IPS DF 6.9 (cell line): ENCODE data around the gene HTR7.
"Not testable (repeated sequence)": the region's sequence is repeated elsewhere in the genome, so short reads cannot be mapped to it uniquely, and the experiment has no call there.

Experiments used
- DNase-seq: peaks from one replicate; pipeline ENCODE4 v3.0.0-alpha.2; 2013; ENCODE audit warnings: low read depth, low spot score
- H3K27ac ChIP-seq: one replicate; pipeline ENCODE4 v1.5.1; 2013; ENCODE audit warnings: low read length, control low read depth
- H3K27me3 ChIP-seq: 2 replicates; pipeline ENCODE4 v1.6.1; 2013; ENCODE audit warnings: mild to moderate bottlenecking, low read length; ENCODE audit not compliant: control insufficient read depth, insufficient read depth
- H3K36me3 ChIP-seq: 2 replicates; pipeline ENCODE4 v1.6.1; 2013; ENCODE audit warnings: low read length; ENCODE audit not compliant: control insufficient read depth, insufficient read depth
- H3K4me1 ChIP-seq: 2 replicates; pipeline ENCODE4 v1.6.1; 2013; ENCODE audit warnings: low read length; ENCODE audit not compliant: control insufficient read depth, insufficient read depth
- H3K4me3 ChIP-seq: 2 replicates; pipeline ENCODE4 v1.5.1; 2013; ENCODE audit warnings: mild to moderate bottlenecking, low read length
- H3K9me3 ChIP-seq: 2 replicates; pipeline ENCODE4 v1.6.1; 2013; ENCODE audit warnings: low read length, inconsistent platforms; ENCODE audit not compliant: control insufficient read depth, insufficient read depth
- WGBS: extraction: QIAGEN DNeasy Blood & Tissue Kit; methylation state at CpG from one replicate; pipeline ENCODE4 v1.1.7; 2013; ENCODE audit warnings: mixed read lengths, missing lambda C conversion rate; ENCODE audit not compliant: insufficient read length, insufficient coverage; 5-methylcytosine and 5-hydroxymethylcytosine counted together

The HTR7 gene

GRCh38 chr10:90807106-90807505 lies 50.7 kb downstream of the HTR7 start:
- not testable (repeated sequence) for H3K9me3 ChIP-seq, H3K27me3 ChIP-seq, DNase-seq, H3K27ac ChIP-seq, H3K4me3 ChIP-seq, H3K4me1 ChIP-seq, H3K36me3 ChIP-seq
- WGBS = no CpG with 5 or more reads among the region's 4 CpGs

GRCh38 chr10:90806677-90807076 lies 51.2 kb downstream of the HTR7 start:
- peaks cover 3% of the 10 kb centered on the region; the same call in 1 of the 2 replicates for H3K4me1 ChIP-seq
- H3K27ac ChIP-seq = no peak overlapping the region
- WGBS = no CpG with 5 or more reads among the region's 1 CpG
- H3K27me3 ChIP-seq = no peaks in the 10 kb centered on the region
- H3K36me3 ChIP-seq = no peaks in the 10 kb centered on the region
- DNase-seq = no peak
- H3K9me3 ChIP-seq = peaks cover 2% of the 10 kb centered on the region; the same call in 1 of the 2 replicates
- no peak overlapping the region for H3K4me3 ChIP-seq

GRCh38 chr10:90805206-90805605 lies 52.6 kb downstream of the HTR7 start:
- WGBS = no CpG with 5 or more reads among the region's 1 CpG

GRCh38 chr10:90804354-90804753 lies 53.5 kb downstream of the HTR7 start:
- Histone ChIP-seq H3K4me3 (no peak overlapping the region), H3K4me1 (peaks cover 3% of the 10 kb centered on the region; the same call in 1 of the 2 replicates), H3K27ac (no peak overlapping the region), H3K9me3 (peaks cover 2% of the 10 kb centered on the region; the same call in 1 of the 2 replicates), H3K27me3 (no peaks in the 10 kb centered on the region), H3K36me3 (no peaks in the 10 kb centered on the region)
- WGBS = no CpG with 5 or more reads among the region's 3 CpGs
- no peak for DNase-seq

More at GRCh38 chr10:90805206-90805605, 52.6 kb downstream of the HTR7 start:
- H3K36me3 ChIP-seq = no peaks in the 10 kb centered on the region
- no peak overlapping the region for H3K4me3 ChIP-seq
- peak overlapping the region; percentile 98 for H3K27ac ChIP-seq
- peaks cover 2% of the 10 kb centered on the region; the same call in 1 of the 2 replicates for H3K9me3 ChIP-seq
- no peak for DNase-seq
- H3K27me3 ChIP-seq = no peaks in the 10 kb centered on the region
- H3K4me1 ChIP-seq = peaks cover 3% of the 10 kb centered on the region; the same call in 1 of the 2 replicates

GRCh38 chr10:90801608-90802007 lies 56.2 kb downstream of the HTR7 start:
- no CpG with 5 or more reads among the region's 1 CpG for WGBS
- no peaks in the 10 kb centered on the region for H3K36me3 ChIP-seq
- no peak overlapping the region for H3K27ac ChIP-seq
- peaks cover 3% of the 10 kb centered on the region; the same call in 1 of the 2 replicates for H3K4me1 ChIP-seq
- H3K9me3 ChIP-seq = no peaks in the 10 kb centered on the region
- H3K27me3 ChIP-seq = no peaks in the 10 kb centered on the region
- DNase-seq = no peak
- H3K4me3 ChIP-seq = no peak overlapping the region

GRCh38 chr10:90800232-90800796 lies 57.5 kb downstream of the HTR7 start:
- no peak overlapping the region for H3K27ac ChIP-seq

GRCh38 chr10:90799172-90799571 lies 58.7 kb downstream of the HTR7 start:
- no peak for DNase-seq
- Histone ChIP-seq H3K9me3 (no peaks in the 10 kb centered on the region), H3K27ac (no peak overlapping the region), H3K36me3 (no peaks in the 10 kb centered on the region), H3K4me3 (no peak overlapping the region), H3K27me3 (no peaks in the 10 kb centered on the region), H3K4me1 (peaks cover under 1% of the 10 kb centered on the region; the same call in 1 of the 2 replicates)
- no CpG with 5 or more reads among the region's 3 CpGs for WGBS

More at GRCh38 chr10:90800232-90800796, 57.5 kb downstream of the HTR7 start:
- Histone ChIP-seq H3K4me1 (peaks cover 3% of the 10 kb centered on the region; the same call in 1 of the 2 replicates), H3K27me3 (no peaks in the 10 kb centered on the region), H3K36me3 (no peaks in the 10 kb centered on the region), H3K4me3 (no peak overlapping the region), H3K9me3 (no peaks in the 10 kb centered on the region)
- no peak for DNase-seq
- WGBS = 100% methylated on average over 2 of the region's 5 CpGs

GRCh38 chr10:90798482-90798881 lies 59.4 kb downstream of the HTR7 start:
- Histone ChIP-seq H3K9me3 (no peaks in the 10 kb centered on the region), H3K27me3 (no peaks in the 10 kb centered on the region), H3K4me3 (no peak overlapping the region), H3K36me3 (no peaks in the 10 kb centered on the region), H3K4me1 (no peaks in the 10 kb centered on the region), H3K27ac (no peak overlapping the region)
- DNase-seq = no peak

GRCh38 chr10:90790422-90790821 lies 67.4 kb downstream of the HTR7 start:
- DNase-seq = no peak
- H3K27ac ChIP-seq = no peak overlapping the region
- H3K9me3 ChIP-seq = no peaks in the 10 kb centered on the region
- no peaks in the 10 kb centered on the region for H3K36me3 ChIP-seq
- no peak overlapping the region for H3K4me3 ChIP-seq
- H3K4me1 ChIP-seq = no peaks in the 10 kb centered on the region
- no peaks in the 10 kb centered on the region for H3K27me3 ChIP-seq
- no CpG with 5 or more reads among the region's 2 CpGs for WGBS

GRCh38 chr10:90788968-90789367 lies 68.9 kb downstream of the HTR7 start:
- Histone ChIP-seq H3K27ac (no peak overlapping the region), H3K27me3 (no peaks in the 10 kb centered on the region), H3K4me1 (no peaks in the 10 kb centered on the region), H3K4me3 (no peak overlapping the region), H3K36me3 (no peaks in the 10 kb centered on the region), H3K9me3 (no peaks in the 10 kb centered on the region)
- no peak for DNase-seq
- no CpG with 5 or more reads among the region's 3 CpGs for WGBS

GRCh38 chr10:90788199-90788491 lies 69.7 kb downstream of the HTR7 start:
- Histone ChIP-seq H3K9me3 (no peaks in the 10 kb centered on the region), H3K27me3 (no peaks in the 10 kb centered on the region), H3K27ac (no peak overlapping the region), H3K4me3 (no peak overlapping the region), H3K36me3 (no peaks in the 10 kb centered on the region), H3K4me1 (no peaks in the 10 kb centered on the region)
- no peak for DNase-seq
- WGBS = no CpG with 5 or more reads among the region's 3 CpGs
